ENCODE results near the gene POLE3. TPM values are rescaled to one million over a fixed set of nuclear protein-coding genes. Genes with fewer than 3 reads are reported as not detected.

Gene POLE3
- total RNA-seq = 10 to 100 TPM; 42.7 to 61.9 TPM

GRCh38 chr9:113410207-113410864 lies at the start of gene POLE3, which contains the start of gene C9orf43:
Gene POLE3 (minus strand): TSS chr9:113410675. CDS start chr9:113410293, 382 bp downstream.
Gene C9orf43 (plus strand): TSS chr9:113410747. CDS start chr9:113413494, 2,747 bp downstream.
- H3K4me3 ChIP-seq = peak within 1 kb of the TSS; percentile 74 to 83
- TF ChIP-seq CTCF (IDR thresholded peaks at IDR 0.05) (peak in 1 of 4 experiments; percentile 13), POLR2AphosphoS5 (IDR thresholded peaks at IDR 0.05) (peak; percentile 92), POLR2A (IDR thresholded peaks at IDR 0.05) (peak; percentile 56)
- no peaks in the 10 kb centered on the region for H3K9me3 ChIP-seq
- DNase-seq (ENCODE audit: low spot score) = peak; percentile 91
- peak within 1 kb of the TSS; percentile 96 to 98 for H3K27ac ChIP-seq
- intact Hi-C loops (cut with DNase I) = no loop called here
- H3K36me3 ChIP-seq = no peaks in the 10 kb centered on the region
- H3K4me1 ChIP-seq (replicated peaks) = peaks cover 3% of the 10 kb centered on the region
- no peaks in the 10 kb centered on the region for H3K27me3 ChIP-seq (replicated peaks; ENCODE audit: insufficient read depth)
- under 1% methylated on average over 61 of the region's 61 CpGs for WGBS

GRCh38 chr9:113456235-113456634 lies 45.8 kb upstream of the POLE3 start:
- 100% methylated on average over 2 of the region's 2 CpGs for WGBS
- TF ChIP-seq POLR2A (IDR thresholded peaks at IDR 0.05) = no peak
- no peak for TF ChIP-seq POLR2AphosphoS5 (IDR thresholded peaks at IDR 0.05)
- H3K27me3 ChIP-seq (replicated peaks; ENCODE audit: insufficient read depth) = no peaks in the 10 kb centered on the region
- intact Hi-C loops (cut with DNase I) = loop anchor here (5.0 kb wide), 1 partner anchor 66 kb away; no protein-coding TSS in a partner anchor
- H3K9me3 ChIP-seq = no peaks in the 10 kb centered on the region
- no peak for DNase-seq (ENCODE audit: low spot score)
- H3K4me1 ChIP-seq (replicated peaks) = no peaks in the 10 kb centered on the region
- no peak overlapping the region for H3K4me3 ChIP-seq
- H3K27ac ChIP-seq = peak overlapping the region in 1 of 2 donors; percentile 71
- no peaks in the 10 kb centered on the region for H3K36me3 ChIP-seq

- no peaks in the 10 kb centered on the region for H3K27me3 ChIP-seq (replicated peaks; ENCODE audit: insufficient read depth)
- intact Hi-C loops (cut with DNase I) = loop anchor here (5.0 kb wide), 1 partner anchor 67 kb away; no protein-coding TSS in a partner anchor
- H3K27ac ChIP-seq = peak overlapping the region; percentile 66 to 71
- H3K36me3 ChIP-seq = no peaks in the 10 kb centered on the region
- TF ChIP-seq POLR2AphosphoS5 (IDR thresholded peaks at IDR 0.05) (peak; percentile 10), CTCF (IDR thresholded peaks at IDR 0.05) (no peak), POLR2A (IDR thresholded peaks at IDR 0.05) (no peak)
- 55% methylated on average over 5 of the region's 5 CpGs for WGBS
- H3K4me3 ChIP-seq = no peak overlapping the region
- no peaks in the 10 kb centered on the region for H3K9me3 ChIP-seq
- H3K4me1 ChIP-seq (replicated peaks) = no peaks in the 10 kb centered on the region
- DNase-seq (ENCODE audit: low spot score) = no peak
Measured at GRCh38 chr9:113454914-113455761, 44.7 kb upstream of the POLE3 start.

GRCh38 chr9:113452113-113452605 lies 41.7 kb upstream of the POLE3 start:
- 66% methylated on average over 4 of the region's 4 CpGs for WGBS
- no peaks in the 10 kb centered on the region for H3K36me3 ChIP-seq
- no peaks in the 10 kb centered on the region for H3K9me3 ChIP-seq
- intact Hi-C loops (cut with DNase I) = no loop called here
- H3K27ac ChIP-seq = no peak overlapping the region
- TF ChIP-seq CTCF (IDR thresholded peaks at IDR 0.05) (no peak), POLR2AphosphoS5 (IDR thresholded peaks at IDR 0.05) (no peak), POLR2A (IDR thresholded peaks at IDR 0.05) (no peak)
- H3K4me1 ChIP-seq (replicated peaks) = no peaks in the 10 kb centered on the region
- no peak for DNase-seq (ENCODE audit: low spot score)
- H3K27me3 ChIP-seq (replicated peaks; ENCODE audit: insufficient read depth) = no peaks in the 10 kb centered on the region
- H3K4me3 ChIP-seq = no peak overlapping the region

GRCh38 chr9:113449376-113449775 lies 38.9 kb upstream of the POLE3 start:
- TF ChIP-seq POLR2AphosphoS5 (IDR thresholded peaks at IDR 0.05) = no peak
- no peak for TF ChIP-seq CTCF (IDR thresholded peaks at IDR 0.05)
- no peak for TF ChIP-seq POLR2A (IDR thresholded peaks at IDR 0.05)
- no peaks in the 10 kb centered on the region for H3K27me3 ChIP-seq (replicated peaks; ENCODE audit: insufficient read depth)
- intact Hi-C loops (cut with DNase I) = loop anchor here (2.0 kb wide), 1 partner anchor 139 kb away; no protein-coding TSS in a partner anchor
- no peak overlapping the region for H3K27ac ChIP-seq
- DNase-seq (ENCODE audit: low spot score) = no peak
- H3K4me3 ChIP-seq = no peak overlapping the region
- no peaks in the 10 kb centered on the region for H3K36me3 ChIP-seq
- H3K9me3 ChIP-seq = no peaks in the 10 kb centered on the region
- WGBS = 36% methylated on average over 2 of the region's 2 CpGs
- no peaks in the 10 kb centered on the region for H3K4me1 ChIP-seq (replicated peaks)
